Stimulated activated naive CD4-positive, alpha-beta T cell treated with Interleukin-2 at 50 U/mL for 16 hours (primary cell): Measurements from ENCODE around the gene P3H2.

Experiments
- DNase-seq: peaks from one replicate; lab custom pipeline; 2025; lab: John Stamatoyannopoulos, UW

The P3H2 gene

DNA sequence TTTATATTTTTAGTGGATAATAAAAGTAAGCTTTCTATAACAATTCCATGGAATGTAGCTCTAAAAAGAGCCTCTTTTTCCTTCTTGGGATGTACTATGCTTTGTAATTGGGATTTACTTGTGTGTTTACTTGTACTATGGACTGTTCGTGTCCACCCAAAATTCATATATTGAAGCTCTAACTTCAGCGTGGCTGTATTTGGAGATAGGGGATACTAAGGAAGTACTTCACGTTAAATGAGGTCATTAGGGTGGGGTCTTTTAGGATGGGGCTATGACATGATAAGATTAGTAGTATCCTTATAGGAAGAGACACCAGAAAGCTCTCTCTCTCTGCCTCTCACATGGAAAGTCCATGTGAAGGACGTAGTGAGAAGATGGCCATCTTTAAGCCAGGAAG is 64.9 kb downstream of the P3H2 start:
- DNase-seq, result no peak

DNA sequence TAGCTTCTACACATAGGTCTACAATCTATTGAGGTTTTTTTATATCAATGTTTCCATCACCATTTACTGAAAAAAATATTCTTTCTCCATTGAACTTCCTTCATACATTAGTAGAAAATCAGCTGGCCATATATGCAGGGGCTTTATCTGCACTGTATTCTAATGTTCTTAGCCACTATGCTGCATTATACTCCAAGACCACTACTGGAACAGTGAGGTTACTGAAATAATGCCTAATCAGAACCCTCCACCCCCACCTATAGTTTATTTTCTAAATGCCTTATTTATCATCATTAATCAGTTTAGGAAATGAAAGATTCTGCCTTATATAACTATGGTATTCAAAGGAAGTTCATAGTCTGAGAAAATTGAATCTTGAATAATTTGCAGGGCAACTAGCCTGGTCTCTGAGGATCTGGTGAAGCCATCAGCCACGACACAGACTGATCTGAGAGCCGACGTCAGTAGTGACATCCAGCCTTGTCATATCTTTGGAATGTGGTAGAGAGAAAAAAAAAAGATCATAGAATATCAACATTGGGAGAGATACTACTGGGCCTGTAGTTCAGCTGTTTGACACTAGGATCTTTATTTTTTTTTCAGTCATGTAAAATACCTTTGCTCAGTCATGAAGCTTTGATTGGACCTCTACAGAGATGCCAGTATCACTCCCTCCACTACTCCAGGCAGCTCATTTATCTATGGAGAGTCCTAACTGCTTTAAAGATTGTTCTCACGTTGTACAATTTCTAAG is 66.6 kb downstream of the P3H2 start:
- DNase-seq, result no peak

DNA sequence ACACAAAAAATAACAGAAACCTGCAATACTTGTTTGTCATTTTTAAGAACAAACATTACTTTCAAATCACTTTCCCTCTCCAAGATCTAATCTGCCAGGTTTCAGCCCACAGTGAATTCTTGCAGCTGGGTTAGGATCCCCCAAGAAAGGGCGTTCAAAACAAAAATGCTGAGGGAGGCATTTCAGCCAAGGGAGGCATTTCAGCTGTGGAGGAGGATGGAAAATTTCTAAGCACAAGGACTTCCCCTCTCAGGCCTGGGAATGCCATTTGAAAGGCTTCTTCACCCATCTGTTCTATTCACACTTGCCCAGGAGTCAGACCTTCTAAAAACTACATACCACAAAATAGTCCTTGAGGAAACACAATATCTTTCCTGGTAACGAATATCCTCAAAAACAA is 69.1 kb downstream of the P3H2 start:
- DNase-seq, result no peak

DNA sequence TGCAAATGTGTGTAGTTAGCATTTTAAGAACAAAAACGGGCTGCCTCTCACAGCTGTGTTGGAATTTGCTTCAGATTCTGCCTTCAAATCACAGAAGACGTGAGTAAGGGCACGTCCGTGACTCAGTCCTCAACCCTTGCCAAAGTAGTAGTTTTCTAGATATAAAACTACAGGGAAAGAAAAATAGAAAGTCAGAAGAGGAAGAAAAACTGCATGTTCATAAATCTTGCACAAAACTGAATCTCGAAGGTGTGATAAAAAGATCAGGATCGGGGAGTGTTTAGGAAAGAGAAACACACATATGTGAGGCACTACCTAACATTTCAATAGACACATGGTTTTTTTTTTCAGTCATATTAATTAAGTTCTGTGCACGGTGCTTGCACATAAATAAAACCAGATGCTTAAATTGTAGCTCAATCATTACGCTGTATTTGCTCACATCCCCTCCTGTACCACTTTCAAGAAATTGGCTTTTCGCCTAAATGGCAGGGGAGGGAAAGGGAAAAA is 71.7 kb downstream of the P3H2 start:
- no peak for DNase-seq

DNA sequence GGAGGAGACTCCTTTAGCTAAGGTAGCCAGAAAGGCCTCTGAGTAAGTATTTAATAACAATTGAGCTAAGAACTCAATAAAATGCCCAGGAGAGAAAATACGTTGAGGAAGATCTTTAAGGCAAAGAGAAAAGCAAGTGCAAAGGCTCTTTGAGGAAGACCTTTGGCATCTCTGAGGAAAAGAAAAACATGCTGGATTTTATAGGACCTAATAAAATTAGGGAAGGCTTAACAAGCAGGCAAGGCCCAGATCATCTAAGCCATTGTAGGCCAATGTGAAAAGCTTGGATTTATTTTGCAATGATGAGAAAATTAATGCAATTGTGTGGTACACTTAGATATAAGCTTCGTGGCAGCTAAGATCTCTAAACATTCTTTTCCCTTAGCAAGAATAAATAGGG is 75.7 kb downstream of the P3H2 start:
- DNase-seq, result no peak

DNA sequence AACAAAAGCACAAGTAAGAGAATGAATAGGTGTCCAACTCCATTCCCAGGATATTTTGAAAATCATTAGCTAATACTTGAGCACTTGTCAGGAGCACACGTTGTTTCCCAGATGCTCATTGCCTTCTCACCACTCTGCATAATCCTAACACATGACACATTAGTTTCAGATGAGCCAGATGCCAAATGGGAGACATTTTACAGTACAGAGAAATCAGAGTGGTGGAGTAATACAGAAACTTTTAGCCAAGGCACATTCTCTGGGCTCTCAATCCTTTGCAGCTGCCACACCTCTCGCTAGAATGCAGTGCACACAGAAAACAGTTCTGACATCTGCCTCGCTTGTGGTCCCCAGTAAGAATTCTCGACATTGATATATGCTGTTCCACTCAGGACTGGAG is 76.6 kb downstream of the P3H2 start:
- DNase-seq, result no peak

DNA sequence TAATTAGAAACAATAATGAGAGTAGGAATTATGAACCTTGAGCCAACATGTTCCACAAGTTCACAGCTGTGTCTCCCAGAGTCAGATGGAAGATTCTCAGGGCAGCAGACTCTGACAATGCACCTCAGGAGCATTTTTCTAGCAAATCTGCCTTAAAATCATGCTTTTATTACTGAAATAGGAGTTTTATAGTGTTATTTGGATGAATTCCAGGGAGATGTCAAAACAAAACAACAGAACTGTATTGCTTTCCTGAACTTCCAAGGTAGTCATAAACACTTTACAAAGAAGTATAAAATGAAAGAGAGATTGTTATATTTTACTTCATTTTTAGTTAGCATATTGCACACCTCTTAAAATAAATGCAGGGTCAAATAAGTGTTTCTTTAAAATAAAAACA is 77.0 kb downstream of the P3H2 start:
- DNase-seq, result no peak

DNA sequence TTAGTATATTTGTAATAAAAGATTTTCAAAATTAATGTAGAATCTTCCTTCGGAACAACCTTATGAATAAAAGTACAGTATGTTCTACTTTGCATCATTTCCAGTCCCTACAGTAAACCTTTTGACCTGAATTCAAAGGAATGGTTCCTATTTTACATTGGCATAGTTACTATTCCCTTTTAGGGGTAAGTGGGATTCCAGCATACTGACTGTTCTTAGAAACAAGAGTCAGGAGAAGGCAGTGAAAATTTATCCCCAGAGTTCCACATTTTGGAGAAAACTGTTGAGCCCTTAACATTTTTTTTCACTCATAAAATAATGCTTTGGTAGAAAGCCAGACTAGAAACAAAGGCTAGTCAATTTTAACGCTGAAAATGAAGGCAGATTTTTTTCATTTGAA is 78.1 kb downstream of the P3H2 start:
- no peak for DNase-seq

DNA sequence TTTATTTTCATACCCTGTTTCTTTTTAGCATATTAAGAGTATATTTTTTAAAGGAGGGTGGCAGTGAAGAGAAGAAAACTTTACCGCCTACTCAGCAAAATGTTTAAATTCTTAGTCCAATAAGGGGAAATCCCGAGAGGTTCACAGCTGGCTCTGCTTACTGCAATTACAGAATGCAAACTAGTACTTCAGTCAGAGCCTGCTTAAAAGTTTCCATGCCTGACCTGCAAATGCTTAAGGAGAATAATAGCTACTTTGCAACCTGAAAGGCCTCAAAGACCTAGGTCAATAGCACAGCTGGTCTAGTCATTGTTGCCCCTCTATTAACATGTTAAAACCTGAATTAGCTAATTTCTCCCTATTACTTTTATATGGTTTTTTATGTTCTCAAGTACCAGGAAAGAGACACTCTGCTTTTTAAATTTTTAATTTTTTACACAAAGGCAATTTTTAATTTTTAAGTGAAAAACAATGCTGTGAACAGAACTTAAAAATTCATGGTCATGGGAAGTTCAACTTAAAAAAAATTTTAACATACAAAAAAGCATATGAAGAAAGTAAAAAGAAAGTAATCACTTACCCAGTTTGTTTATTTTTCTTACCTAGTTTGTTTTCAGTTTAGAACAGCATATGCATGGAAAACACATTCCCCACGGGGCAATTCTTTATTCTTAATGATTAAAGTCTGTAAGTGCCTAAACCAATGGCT is 79.2 kb downstream of the P3H2 start:
- no peak for DNase-seq

DNA sequence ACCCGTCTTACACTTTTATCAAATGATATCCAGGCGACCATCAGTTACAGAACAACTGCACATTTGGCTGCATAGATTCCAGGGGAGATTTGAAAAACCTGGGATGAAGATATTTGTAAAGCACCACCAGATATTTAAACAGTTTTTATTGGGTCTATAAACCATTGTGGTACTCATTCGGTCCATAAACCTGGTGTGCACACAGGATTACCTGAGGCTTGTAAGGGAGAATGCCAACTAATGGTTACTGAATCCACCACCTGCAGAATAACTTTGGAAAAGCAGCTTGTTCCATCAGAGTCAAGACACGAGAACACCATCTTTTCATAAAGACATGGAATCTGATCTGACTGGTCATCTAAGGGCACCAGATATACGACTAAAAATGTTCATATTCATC is 80.6 kb downstream of the P3H2 start:
- no peak for DNase-seq

DNA sequence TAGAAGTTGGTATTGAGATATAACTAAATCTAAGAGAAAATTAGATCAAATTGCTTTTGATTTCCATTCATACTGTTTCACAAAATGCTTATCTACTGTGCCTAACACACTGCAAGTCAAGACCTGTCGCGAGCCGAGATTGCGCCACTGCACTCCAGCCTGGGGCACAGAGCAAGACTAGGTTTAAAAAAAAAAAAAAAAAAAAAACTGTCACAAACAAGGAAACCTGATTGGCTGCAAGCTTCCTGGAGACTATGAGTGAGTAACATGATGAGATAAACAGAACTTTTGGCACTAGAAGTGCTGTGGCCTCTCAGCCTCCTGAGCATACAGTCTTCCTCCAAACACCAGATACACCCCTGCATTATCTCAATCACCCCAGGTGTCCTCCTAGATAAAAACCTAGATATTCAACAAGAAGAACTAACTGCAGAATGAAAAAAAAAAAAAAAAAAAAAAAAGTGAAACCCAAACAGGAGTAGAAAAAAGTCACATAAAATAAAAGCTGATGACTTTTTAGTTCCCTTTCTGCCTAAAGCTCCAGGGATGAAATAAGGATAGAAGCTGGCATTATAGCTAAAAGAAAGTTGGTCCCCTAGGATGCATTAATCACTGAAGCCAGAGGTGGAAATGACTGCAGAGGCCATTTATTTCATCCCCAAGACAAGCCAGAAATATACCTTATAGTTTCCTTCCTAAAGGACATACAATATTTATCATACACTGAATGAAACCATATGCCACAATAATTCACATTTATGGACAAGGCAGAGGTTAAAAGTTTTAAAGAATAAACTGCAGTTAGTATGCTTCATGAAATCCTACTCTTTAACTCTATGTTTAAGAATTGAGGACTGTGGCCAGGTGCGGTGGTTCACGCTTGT is 82.4 kb downstream of the P3H2 start:
- DNase-seq, result no peak

DNA sequence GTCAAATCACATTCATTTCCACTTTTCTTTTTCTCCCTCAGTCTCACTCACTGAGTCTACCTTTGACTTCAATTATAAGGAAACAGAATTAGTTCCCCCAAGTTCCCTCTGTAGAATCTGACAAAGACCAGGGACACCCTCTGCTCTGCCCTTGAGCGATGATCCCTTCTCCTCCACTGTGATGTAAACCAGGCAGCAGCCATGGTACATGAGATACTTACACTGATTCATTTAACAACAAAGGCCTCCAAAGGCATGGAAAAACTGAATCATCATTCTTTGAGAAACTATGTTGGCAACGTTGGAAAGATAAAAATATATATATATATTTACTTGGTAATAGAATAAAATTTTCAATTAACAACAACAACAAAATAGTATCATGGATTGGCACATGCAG is 84.1 kb downstream of the P3H2 start:
- DNase-seq, result no peak

DNA sequence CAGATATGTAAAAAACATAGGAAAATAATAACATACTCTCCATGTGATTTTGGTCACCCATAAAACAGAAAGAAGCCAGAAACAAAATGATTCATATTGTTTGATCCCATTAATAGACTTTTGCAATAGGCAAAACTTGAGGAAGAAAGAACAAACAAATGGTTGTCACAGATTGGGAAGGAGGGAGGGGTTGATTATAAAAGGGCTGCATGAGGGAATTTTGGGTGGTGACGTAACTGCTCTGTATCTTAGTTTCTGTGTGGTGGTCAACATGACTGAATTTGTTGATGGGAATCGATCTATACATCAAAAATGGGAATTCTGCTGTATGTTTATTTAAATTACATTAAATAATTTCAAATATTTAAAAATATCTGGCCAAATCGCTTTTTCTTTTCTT is 86.3 kb downstream of the P3H2 start:
- no peak for DNase-seq

DNA sequence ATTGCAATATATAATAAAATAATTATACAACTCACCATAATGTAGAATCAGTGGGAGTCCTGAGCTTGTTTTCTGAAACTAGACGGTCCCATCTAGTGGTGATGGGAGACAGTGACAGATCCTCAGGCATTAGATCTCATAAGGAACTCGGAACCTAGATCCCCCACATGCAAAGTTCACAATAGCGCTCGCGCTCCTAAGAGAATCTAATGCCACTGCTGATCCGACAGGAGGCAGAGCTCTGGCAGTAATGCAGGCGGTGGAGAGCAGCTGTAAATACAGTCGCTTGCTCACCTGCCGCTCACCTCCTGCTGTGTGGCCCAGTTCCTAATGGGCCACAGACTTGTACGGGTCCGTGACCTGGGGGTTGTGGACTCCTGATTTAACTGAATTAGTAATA is 87.8 kb downstream of the P3H2 start:
- no peak for DNase-seq

DNA sequence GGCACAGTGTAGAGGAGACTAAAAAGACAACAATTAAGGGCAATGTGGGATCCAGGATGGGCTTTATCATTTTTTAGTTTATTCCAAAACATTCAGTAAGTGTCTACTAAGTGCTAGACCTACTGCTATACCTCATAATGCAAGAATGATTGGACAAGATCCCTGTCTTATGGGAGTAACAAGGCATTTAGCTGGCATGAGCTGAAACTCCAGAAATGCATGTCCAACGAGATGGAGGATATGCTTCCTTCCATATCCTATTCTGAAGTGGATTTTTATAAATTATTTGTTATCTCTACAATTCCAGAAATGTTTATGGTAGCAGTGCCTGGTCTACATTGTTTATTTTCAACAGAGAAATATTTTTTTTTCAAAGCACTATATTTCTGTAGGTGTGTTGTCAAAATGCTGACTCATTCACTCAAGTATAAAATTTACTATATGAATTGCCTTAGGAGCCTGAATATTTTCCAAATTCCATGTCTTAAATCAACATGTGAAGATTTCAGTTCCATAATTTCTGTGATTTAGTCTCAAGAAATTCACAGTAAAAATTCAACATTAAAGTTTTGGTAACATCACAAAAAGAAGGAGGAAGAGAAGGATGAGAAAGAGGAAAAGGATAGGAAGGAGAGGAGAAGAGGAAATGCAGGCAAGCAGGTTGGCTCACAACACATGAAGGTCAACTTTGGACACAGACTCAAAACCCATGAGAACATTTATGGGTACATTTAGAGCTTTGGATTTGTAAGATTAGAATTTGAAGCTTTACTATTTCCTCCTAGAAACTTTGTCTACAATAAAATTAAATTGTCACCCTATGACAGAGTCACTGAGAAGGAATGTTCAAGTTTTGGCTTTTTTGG is 88.6 kb downstream of the P3H2 start:
- DNase-seq, result no peak

DNA sequence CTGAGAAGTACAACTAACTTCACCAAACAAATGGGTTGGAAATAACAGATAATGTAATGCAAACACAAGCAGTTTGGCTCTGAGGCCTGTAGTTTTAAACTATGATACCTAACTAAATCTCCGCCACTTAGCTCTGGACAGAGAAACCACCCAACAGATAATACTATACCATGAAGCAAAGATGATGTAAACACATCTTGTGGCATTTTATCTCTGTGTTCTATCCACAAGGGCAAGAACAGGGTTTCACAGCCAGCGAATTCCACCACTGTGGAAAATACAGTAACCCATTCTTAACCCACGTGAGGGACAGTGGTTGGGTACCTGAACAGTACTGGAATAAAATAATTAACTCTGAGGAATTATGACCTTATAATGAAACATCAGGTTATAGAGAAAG is 93.6 kb downstream of the P3H2 start:
- DNase-seq, result no peak

DNA sequence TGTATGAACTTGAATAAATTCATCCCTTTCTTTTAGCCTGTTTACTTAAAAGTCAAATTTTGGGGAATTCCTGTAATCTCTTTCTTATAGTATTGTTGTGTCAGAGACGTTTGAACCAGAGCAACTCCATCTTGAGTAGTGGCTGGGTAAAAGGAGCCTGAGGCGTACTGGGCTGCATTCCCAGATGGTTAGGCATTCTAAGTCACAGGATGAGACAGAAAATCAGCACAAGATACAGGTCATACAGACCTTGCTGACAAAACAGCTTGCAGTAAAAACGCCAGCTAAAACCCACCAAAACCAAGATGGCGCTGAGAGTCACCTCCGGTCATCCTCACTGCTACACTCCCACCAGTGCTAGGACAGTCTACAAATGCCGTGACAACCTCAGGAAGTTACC is 94.5 kb downstream of the P3H2 start:
- no peak for DNase-seq

DNA sequence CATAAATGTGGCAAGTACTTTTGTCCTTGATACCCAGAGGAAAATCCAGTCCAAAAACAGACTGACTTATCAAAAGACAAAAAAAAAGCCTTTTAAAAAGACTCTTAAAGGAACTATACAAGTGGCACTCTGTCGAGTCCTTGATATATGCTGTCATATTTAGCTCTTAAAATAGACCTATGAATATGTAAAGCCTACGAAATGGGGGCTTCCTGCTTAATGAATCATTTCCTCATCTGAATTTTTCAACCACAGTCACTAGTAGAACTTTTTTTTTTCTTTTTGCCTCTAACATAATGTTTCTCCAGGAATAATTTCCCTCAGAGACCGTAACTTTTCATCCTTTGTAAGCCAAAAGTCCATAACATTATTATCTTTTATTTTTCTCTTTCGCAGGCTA is 95.8 kb downstream of the P3H2 start:
- no peak for DNase-seq

DNA sequence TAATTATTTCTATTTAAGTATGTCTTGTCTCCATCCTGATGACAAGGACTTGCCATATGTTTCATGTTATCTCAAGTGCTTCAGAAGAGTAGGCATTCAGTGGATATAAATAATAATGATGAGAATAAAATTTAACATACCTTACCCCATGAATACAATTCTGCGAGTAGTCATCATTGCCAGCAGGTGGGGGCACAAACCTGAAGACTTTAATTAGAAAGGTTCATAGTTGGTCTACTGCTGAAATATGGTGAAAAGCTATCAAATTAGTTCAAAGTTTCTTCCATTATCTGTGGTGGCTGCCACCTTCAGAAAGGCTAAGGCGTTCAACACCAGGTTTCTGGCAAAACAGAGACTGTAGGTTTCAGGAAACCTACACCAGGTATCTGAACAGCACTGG is 100.9 kb downstream of the P3H2 start:
- DNase-seq, result no peak

DNA sequence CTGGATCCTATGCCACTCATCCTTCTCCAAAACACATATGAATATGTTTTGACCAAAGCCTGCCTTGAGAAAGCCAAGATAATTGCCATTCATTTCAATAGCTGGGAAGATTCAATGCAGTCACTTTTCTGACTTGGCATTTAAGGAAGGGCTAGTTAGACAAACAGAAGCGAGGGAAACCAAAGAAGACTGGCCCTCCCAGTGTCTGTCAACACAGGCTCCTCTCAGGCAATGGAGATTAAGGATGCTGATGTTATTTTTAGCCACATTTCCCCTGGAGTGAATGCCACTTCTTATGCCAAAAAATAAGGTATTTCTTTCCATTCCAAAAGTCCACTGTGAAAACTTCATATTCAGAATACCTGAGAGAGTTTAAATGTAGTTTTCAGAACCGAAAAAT is 101.7 kb downstream of the P3H2 start:
- no peak for DNase-seq

DNA sequence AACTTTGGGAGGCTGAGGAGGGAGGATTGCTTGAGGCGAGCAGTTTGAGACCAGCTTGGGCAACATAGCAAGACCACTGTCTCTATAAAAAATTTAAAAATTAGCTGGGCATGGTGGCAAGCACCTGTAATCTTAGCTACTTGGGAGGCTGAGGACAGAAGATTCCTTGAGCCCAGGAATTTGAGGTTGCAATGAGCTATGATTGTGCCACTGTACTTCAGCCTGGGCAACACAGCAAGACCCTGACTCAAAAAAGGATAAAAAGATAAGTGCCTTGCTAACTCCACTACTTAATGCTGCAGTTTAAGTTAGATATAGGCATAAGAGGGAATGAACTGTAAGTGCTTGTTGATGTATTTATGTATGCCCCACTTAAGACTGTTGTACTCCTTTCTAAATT is 102.2 kb downstream of the P3H2 start:
- DNase-seq, result no peak
